Measurements from ENCODE around the gene WFIKKN2.

Gene WFIKKN2

DNA sequence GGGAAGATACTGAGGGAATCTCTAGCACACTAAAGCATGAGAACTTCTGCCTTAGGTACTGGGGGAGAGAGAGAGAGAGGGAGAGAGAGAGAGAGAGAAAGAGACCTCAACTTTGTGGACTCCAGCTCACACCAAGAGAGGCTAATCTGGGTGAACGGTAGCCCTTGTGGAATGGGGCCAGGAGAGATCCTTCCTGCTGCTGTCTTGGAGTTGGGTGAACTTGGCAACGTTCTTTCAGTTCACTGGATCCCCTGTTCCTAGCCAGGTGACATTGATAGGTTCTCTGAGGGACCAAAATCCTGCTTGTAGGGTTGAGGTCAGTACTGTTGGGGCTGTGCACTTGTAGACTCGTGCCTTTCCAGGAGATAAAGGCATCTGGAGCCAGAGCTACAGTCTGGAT, 26.5 kb upstream of the WFIKKN2 start:
- DNase-seq (ENCODE audit: low read depth), result no peak

DNA sequence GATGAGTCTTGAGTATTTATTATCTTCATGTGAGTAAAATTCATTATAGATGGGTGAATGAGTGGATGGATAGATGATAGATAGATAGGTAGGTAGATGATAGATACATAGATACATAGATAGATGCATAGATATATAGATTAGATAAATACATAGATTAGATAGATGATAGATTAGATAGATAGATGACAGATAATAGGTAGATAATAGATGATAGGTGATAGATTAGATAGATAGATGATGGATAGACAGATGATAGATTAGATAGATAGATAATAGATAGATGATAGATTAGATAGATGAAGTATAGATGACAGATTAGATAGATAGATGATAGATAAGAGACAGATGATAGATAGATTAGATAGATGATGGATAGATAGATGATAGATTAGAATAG, 21.8 kb upstream of the WFIKKN2 start:
- no peak for DNase-seq (ENCODE audit: low read depth)

DNA sequence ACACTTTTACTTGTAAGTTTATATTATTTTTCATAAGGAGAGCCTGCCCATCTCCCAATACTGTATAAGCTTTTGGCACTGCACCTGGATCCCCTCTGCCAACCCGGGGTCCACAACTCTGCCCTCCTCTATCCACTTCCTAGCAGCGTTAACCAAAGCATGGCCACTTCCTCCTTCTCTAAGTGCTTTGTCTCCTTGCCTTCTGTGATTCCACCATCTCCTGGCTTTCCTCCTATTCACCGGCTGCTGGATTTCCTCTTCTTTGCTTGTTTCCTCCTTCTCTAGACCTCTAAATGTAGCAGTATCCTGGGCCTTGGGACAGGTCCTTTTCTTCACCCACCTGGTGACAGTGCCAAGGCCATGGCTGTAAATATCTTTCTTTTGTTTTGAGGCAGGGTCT, 20.0 kb upstream of the WFIKKN2 start:
- DNase-seq (ENCODE audit: low read depth), result no peak

DNA sequence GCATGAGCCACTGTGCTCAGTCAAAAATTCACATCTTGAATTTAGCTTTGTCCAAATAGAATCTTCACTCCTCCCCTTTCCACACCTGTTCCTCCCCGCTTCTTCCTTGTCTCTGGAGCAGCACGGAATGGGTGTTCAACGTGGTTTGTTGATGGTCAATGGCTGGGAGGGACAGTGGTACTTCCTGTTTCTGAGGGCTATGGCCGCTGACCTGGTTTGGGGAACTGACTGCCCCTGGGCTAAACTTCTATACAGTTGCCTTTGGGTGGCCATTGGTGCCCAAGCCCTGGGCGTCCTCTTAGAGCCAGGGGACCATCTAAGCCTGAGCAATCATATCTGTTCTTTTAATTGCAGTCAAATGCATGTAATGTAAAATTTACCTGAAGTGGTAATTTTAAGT, 19.1 kb upstream of the WFIKKN2 start:
- DNase-seq (ENCODE audit: low read depth), result no peak

DNA sequence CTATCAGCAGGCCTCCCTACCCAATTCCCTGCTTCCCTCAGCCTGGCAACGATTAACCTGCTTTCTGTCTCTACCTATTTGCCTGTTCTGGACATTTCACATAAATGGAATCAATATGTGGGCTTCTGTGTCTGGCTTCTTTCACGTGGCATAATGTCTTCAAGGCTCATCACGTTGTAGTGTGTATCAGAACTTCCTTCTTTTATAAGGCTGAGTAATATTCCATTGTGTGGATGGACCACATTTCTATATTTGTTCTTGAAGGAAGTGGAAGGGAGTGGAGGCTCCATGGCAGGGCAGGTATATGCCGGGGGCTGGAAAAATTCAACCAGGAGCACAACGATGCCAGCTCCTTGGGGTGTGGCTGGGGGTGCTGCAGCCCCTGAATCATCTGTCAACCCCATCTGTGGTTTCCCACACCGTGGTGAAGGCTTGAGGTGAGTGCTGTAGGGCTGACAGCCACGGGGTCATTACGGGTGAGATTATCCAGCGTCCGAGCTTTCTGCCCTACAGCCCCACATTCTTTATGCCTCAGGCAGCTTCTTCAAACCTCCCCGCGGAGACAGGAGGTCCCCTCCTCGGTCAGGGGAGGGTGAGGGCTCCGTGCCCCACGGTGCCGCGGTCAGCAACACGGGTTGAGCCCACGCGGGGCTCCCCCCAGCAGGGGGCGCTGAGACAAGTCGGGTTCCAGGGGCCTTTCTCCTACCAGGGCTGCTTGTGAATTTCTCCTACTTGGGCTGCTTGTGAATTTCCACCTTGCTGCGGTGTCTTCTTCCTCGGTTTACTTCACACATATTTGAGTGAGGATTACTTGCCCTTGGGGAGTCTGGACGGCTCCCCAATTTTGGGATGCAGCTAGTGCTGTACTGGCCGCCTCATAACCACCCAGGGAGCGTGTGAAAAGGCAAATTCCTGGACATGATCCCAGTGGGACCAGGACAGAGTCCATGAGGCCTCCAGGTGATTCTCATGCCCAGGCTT, 18.3 kb upstream of the WFIKKN2 start:
- no peak for DNase-seq (ENCODE audit: low read depth)

DNA sequence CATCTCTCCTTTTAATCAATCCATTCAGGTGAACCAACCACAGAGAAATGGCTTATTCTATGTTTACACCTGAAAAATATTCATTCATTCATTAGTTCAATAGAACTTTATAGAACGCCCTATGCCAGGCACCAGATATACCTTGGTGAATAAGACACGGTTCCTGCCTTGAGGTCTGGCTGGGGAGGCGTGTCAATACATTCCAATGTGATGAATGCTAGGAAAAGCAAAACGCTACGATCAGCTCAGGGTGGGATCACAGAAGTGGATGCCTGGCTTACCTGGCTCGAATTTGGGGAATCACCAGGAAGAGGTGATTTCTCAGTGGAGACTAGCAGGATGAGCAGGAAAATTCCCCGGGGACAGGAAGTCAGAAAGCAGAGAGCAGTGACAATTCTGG, 17.5 kb upstream of the WFIKKN2 start:
- DNase-seq (ENCODE audit: low read depth), result no peak

DNA sequence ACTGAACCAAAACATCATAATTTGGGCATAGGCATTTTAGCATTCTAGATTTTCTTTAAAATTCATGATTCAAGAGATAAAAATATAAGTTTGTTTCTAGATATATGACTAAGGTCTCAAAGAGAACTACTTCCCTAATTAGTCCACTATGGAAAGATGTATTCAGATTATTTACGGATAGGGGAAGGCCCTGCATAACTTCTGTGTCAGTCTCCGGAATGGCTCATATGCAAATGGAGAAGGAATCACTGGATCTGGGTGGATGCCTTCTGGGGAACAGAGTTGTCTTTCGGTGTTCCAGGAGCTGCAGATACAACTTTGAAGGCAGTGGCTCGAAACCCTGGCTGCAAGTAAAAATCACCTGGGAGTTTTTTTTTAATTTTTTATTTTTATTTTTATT, 17.1 kb upstream of the WFIKKN2 start:
- DNase-seq (ENCODE audit: low read depth), result no peak

DNA sequence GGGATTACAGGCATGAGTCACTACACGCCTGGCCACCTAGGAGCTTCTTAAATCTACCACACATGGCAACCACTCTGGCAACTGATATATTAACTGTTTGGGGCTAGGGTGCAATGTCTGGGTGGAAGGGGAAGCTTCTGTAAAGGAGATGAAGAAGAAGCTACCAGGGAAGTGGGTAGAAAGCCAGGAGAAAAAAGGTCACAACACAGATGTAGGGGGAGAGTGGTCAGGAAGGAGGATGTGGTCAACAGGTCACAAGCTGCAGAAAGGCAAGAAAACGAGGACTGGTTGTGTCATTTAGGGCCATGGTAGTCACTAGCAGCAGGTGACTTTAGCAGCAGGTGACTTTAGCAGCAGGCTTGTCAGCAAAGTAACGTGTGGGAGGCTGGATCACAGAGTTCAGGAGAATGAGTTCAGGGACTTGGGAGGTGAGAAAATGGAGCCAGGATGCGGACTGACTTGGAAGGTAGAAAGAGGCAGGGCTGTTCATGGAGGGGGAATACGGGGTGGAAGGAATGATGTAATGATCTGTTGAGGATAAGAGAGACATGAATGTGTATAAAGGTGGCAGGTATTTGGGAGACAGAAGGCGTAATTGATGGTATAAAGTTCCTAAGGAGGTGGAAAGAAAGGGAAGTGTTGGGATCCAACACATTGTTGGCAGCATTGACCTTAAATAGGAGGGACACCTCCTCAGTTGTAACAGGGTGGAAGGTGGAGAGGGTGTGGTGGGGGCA, 16.3 kb upstream of the WFIKKN2 start:
- DNase-seq (ENCODE audit: low read depth), result no peak

DNA sequence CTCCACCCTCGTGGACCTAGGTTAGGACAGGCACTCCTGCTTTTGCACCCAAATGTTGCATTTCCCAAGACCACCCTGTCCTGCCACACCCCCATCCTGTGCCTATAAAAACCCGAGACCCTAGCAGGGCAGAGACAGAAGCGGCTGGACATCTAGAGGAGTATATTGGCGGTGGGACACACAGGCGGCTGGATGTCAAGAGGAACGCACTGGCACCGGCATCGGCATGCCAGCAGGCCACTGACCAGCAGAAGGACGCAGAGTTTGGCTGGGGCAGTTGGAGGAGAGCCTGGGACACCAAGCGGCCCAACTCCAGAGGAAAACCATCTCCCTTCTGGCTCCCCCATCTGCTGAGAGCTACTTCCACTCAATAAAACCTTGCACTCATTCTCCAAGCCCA, 14.7 kb upstream of the WFIKKN2 start:
- DNase-seq (ENCODE audit: low read depth), result no peak

DNA sequence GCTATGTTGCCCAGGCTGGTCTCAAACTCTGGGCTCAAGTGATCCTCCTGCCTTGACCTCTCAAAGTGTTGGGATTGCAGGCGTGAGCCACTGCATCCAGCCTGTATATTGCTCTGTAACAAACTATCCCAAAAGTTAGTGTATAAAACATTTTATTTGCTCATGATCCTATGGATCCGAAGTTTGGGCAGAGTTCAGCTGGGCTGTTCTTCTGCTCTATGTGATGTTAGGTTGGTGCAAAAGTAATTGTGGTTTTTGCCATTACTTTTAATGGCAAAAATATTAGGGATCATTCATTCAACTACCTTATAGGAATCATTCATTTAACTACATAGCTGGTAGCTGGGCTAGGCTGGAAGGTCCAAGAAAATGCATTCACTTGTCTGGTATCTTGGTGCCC, 12.8 kb upstream of the WFIKKN2 start:
- DNase-seq (ENCODE audit: low read depth), result no peak

DNA sequence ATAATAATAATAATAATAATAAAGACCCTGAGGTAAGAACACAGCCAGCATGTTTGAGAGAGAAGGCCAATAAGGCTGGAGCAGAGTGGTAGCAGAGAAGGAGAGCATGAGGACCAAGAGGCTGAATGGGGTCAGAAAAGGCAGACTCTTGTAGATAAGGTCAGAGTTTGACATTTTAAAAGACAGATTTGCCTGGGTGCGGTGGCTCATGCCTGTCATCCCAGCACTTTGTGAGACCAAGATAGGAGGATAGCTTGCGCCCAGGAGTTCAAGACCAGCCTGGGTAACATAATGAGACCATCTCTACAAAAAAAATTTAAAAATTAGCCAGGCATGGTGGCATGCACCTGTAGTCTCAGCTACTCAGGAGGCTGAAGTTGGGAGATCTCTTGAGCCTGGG, 11.0 kb upstream of the WFIKKN2 start:
- no peak for DNase-seq (ENCODE audit: low read depth)

DNA sequence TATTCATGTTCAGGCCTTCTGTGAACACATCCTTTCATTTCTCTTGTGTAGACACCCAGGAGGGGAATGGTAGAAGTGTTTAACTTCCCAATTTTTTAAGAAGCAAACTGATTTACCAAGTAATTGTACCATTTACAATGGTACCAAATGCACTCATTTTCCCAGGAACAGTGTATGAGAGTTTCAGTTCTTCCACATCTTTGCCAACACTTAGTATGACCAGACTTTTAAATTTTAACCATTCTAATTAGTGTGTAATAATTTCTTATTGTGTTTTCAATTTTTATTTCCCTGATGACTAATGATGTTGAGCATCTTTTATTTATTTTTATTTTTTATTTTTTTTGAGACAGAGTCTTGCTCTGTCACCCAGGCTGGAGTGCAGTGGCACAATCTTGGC, 10.2 kb upstream of the WFIKKN2 start:
- DNase-seq (ENCODE audit: low read depth), result no peak

DNA sequence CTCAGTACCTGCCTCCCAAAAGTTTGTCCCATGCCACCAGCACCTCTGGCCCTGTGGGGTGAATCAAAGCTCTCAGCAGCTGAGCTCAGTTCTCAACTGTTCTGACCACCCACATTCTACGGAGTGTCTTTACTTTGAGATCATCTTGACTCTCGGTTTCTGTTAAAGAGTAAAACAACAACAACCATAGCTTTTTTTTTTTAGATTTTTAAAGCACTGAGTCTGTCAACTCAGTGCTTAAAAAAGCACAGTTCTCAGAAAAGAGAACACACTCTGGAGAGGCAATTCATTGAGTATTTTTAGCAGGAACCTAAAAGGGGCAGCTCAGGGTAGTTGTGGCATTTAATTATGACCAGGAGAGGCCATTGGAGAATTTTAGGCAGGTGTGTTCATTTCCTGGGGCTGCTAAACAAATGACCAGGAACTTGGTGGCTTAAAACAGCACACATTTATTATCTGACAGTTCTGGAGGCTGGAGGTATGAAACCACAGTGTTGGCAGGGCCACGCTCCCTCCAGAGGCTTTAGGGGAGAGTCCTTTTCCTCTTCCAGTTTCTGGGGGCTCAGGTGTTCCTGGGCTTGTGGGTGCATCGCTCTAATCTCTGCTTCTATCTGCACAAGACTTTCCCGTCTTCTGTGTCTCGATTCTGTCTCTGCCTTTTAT, 6.7 kb upstream of the WFIKKN2 start:
- DNase-seq (ENCODE audit: low read depth), result no peak

DNA sequence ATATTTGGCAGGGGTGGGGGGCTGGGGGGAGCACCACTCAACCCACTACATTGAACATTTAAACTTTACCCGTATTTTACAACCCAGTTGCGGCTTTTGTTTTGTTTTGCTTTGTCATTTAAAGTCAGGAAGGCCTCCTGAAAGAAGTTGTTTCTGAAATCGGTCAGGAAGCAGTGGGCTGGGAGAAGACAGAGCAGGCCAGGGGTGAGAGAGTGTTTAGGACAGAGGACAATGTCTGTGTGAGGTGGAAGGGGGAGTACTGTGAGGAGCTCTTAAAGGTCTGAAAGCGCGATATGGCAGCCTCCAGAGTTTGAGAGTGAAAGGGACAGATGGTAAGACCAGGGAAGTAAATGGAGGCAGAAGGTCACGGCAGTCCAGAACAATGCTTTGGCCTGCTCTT, 6.1 kb upstream of the WFIKKN2 start:
- no peak for DNase-seq (ENCODE audit: low read depth)

DNA sequence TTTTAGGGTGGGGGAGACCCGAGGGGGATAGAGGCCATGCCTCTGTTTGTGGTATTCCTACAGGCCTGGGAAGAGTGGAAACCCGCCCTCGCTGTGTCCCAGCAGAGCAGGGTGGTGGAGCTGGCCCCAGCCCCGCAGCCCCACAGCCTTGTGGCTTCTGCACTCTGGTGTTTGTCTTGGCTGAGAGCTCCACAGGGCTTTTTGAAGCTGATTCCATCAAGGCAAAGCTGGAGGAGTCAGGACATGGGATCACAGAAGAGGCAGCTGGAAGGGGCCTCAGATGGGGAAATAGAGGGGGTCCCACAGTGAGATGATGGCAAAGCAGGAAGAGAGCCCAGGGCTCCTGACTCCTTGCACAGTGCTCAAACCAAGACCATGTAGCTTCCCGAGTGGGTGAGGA, 5.0 kb upstream of the WFIKKN2 start:
- no peak for DNase-seq (ENCODE audit: low read depth)

DNA sequence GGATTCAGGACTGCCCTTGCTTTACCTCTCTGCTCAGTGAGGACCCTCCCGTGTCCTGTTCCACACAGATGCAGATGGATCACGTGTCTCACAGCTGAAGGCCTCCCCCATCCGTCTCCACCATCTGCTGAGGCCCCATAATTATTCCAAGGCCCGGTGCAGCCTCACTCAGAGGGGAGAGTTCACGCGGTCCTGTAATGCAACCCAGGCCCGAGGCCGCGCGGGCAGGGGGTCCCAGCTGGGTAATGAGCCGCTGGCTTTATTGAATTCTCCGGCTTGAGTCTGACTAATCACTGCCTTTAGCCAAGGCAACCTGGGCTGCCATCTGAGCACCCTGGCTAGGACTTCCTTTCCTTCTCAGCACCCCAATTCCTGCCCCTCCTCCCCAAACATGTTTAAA, 4.4 kb upstream of the WFIKKN2 start:
- DNase-seq (ENCODE audit: low read depth), result no peak

DNA sequence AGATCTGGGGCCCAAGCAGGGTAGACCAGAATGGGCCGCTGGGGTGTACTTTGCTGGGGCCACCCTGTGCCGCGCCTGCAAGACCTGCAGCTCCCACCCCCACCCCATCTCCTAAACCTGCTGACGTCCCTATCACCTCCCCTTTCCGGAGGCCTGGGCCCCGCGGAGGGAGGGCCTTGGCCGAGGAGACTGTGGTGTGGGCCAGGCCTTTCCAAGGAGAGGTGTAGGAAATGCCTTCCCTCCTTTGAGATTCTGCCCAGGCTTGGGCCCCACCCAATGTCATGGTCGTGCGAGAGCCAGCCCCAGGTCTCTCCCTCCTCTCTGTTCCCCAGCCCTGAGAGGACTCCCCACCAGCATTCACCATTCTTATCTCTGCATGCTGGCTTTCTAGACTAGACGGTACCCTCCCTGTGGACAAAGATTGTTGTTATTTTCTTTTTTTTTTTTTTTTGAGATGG, 3.9 kb upstream of the WFIKKN2 start:
- no peak for DNase-seq (ENCODE audit: low read depth)

DNA sequence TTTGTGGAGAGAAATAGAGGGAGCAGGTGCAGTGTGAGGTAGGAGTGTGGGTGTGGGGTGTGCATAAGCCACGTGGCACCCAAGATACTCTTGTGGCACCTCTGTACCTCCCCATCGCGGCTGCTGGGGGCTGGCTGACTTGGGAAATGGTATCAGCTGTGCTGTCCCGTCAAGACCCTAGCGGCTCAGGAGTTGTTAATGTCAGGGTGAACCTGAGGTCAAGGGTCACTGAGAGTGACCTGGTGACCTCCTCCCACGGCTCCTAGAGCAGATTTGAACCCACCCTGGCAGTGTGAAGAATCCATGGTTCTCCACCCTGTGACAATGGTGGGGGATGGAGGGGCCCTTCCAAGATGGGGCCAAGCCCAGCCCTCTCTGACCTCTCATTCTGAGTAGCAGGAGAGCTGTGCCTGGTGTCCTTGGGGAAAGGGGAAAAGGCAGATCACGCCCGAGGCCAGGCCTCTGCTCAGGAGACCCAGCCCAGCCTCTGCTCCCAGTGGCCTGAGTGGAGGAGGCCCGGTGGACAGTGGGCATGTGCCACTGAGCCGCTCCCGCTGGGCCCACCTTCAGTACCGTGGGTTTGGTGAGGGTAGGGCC, 3.0 kb upstream of the WFIKKN2 start:
- DNase-seq (ENCODE audit: low read depth), result no peak

DNA sequence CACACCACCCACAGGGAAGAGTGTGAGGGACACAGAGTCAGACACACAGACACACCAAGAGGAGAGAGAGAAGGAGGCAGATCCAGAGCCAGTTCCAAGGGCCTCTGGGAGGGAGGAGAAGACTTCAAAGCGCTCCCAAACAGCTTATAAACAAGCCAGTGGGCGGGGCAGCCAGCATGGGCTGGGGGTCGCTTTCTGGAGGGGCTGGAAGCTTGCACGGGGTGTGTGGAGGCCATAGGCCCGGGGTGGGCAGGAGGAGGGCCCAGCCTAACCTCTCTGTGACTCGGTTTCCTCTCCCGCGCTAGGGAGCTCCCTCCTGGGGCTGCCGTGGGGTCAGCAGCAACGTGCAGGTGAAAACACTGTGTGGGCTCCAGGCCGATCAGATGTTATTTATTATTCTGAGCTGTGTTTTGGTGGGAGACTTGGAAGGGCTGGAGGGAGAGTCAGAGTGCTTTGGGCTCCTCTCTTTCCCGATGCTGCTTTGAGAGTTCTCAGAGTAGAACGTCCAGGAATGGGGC, 2.5 kb upstream of the WFIKKN2 start:
- no peak for DNase-seq (ENCODE audit: low read depth)

DNA sequence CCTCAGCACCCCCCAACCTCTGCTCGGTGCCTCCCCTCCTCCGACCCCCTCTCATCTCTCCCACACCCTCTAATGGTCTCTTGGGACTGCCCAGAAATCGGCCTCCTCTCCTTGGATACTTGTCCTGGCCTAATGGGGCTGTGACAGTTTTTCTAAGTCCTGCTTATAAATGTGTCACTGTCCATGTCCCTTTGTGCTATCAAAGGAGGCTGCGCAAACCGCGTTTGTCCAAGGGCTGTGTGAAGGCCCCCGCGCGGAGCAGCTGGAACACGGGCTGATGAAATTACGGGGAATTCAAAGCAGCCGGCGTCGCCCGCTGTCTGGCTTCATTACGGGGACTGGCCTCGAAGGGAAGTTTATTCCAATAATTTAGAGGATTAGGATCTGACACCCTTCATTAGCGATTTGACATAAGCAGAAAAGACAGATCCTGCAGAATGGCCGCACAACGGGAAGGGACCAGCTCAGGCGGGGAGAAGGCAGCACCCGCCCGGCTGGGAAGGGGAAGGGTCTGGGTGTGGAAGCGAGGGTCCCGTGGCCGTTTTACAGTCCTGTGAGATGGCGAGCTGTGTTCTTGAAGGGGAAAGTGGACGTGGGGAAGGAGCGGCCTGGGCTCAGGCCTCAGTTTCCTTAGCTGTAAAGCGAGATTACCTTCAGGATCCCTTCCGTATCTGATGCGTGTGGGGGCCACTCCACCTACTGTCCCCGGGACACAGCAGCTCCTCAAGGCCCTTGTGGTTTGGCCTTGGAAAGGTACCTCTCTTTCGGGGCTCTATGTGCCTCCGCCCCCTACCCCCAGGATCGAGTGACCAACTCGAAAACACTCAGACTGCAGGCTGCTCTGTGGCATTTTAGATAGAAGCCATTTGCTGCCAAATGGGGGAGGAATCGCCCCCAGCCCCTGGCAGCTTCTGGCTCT, 1.6 kb upstream of the WFIKKN2 start:
- DNase-seq (ENCODE audit: low read depth), result no peak

All from non-pigmented ciliary epithelial cell (primary cell).